HG02623 (cell line): ENCODE measurements around the gene FUNDC1.
A peak's percentile ranks its signal among the peaks of the same experiment; 100 is the strongest.
"Not testable (repeated sequence)": the region's sequence is repeated elsewhere in the genome, so short reads cannot be mapped to it uniquely, and the experiment has no call there.

Source experiments
- ATAC-seq: cut with Tn5 transposase; IDR thresholded peaks from one replicate; pipeline ENCODE4 v1.9.1; 2021; ENCODE audit warnings: moderate library complexity; ENCODE audit not compliant: unreplicated experiment

The FUNDC1 gene, protein sequence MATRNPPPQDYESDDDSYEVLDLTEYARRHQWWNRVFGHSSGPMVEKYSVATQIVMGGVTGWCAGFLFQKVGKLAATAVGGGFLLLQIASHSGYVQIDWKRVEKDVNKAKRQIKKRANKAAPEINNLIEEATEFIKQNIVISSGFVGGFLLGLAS

DNA sequence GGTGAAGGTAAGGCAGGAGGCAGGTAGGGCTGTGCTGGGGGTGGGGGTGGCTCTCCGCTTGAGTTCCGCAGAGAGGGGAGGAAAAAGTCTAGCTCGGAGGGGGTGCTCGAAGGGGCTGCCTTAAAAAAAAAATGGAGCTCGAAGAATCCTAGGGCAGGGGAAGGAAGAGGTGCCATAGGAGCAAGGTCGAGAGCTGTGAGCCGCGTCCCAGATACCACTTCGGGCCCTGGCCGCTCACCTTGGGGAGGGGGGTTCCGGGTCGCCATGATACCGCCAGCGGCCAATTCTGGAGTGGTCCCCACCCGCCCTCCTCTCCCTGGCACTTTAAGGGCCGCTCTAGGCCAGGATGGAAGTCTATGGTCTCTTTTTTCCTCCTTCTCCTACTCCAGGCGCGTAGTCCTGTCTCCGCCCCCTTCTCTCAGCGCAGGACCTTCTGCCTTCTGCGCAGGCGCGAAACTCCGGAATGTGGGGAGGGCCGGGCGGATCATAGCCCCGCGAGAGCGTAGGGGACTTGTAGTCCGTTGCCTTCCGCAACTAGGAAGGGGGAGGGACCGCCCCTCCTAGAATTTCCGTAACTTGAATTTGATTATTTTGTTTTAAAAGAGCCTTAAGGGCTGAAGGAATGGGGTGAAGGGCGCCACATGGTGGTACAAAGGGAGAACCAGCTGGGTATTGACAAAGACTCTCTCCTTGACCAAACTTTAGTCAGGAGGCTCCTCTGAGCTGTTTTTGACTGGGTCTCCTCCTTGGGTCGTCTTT lies at the start of gene FUNDC1:
Gene FUNDC1, minus strand, starts transcription at position 293 of the 759 bp plus-strand sequence. Its CDS starts 27 bp downstream, at position 266.
- ATAC-seq, result peak; percentile 98

GRCh38 chrX:44585866-44586265 lies 43.2 kb upstream of the FUNDC1 start:
- ATAC-seq, result no peak

DNA sequence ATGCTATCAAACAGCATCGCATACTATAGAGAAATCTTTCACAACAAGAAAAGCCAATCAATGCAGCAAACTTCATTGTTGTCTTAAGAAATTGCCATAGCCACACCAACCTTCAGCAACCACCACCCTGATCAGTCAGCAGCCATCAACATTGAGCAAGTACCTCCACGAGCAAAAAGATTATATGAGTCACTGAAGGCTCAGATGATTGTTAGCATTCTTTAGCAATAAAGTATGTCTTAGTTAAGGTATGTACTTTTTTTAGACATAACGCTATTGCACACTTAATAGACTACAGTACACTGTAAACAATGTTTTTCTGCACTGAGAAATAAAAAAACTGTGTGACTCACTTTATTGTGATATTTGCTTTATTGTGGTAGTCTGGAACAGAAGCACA lies 37.8 kb upstream of the FUNDC1 start:
- ATAC-seq, result no peak

DNA sequence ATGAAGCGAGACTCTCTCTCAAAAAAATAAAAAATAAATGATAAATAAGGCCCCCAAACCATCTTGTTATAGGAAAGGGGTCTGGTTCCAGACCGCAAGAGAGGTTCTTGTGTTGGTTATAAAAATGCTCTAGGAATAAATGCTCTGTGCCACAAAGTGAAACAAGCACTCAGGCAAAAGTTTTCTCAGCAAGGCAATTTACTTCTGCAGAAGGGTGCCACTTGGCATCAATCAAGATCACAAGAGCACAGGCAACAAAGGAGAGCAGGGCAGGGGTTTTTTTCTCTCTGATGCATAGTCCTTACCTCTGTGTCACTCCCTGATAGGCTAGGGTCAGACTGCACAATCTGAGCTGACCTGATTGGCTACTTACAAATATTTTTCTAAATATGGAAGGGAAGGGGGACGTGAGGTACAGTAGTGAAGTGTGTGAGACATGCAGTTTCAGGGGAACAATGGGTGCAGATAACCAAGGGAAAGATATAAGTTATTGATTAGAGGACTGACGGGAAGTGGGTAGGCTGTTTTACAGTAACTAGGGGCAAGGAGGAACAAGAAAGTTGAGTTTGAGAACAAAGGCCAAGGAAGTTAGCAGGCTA lies 29.8 kb upstream of the FUNDC1 start:
- no peak for ATAC-seq

- ATAC-seq, result no peak
Measured at GRCh38 chrX:44570522-44570921, 27.9 kb upstream of the FUNDC1 start.

DNA sequence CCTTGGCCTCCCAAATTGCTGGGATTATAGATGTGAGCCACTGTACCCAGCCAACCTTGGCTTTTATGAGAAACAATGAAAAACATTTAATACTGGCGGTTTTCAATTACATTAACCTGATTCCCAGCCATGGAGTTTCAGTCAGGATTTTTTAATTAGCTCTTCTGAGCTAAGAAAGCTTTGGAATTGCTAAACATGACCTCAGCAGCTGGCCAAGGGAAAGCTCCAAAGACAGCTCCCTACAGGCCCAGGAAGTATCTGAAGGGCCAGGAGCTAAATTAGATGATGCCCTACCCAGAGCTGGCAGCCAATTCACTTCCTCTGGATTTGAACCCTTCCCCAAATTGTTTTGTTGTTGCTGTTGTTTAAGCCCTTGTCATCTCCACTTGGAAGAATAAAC lies 26.5 kb upstream of the FUNDC1 start:
- ATAC-seq, result no peak

DNA sequence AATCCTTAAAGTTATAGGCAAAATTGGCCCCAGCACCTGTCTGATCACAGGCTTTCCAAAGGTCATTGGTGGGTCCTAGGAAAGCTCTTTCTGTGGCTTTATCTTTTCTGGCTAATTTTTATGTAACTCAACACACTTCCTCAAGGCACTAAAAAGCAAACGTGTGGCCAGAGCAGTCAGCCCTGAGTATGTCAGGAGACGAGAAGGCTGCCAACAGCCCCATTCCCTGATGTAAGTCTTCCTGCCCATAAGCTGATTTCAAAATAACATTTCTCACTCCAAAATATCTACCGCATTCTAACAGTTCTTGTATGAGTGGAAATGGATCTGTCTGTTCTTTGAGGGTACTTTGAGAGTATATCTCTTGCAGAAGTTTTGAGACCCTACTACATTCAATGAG lies 25.5 kb upstream of the FUNDC1 start:
- no peak for ATAC-seq

- not testable (repeated sequence) for ATAC-seq
Measured at GRCh38 chrX:44561896-44562295, 19.2 kb upstream of the FUNDC1 start.

GRCh38 chrX:44550563-44550962 lies 7.9 kb upstream of the FUNDC1 start:
- ATAC-seq, result no peak

GRCh38 chrX:44545454-44545853 lies 2.8 kb upstream of the FUNDC1 start:
- ATAC-seq, result not testable (repeated sequence)

DNA sequence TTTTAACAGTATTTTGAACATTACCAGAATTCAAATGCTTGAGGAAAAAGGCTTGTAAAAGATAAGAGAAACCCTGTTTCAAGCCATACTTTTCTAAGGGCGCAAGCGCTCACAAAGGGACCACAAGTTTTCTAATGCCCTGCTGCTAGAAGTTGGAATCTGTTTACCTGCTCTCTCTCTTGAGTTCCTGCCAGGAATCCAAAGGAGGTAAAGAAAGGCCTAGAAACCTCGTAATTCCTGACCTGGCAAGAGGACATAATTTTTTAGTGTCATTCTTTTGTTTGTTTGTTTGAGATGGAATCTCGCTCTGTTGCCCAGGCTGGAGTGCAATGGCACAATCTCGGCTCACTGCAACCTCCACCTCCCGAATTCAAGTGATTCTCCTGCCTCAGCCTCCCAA lies 1.4 kb upstream of the FUNDC1 start:
- ATAC-seq, result no peak

GRCh38 chrX:44536198-44536597 lies 6.5 kb downstream of the FUNDC1 start:
- ATAC-seq, result no peak

DNA sequence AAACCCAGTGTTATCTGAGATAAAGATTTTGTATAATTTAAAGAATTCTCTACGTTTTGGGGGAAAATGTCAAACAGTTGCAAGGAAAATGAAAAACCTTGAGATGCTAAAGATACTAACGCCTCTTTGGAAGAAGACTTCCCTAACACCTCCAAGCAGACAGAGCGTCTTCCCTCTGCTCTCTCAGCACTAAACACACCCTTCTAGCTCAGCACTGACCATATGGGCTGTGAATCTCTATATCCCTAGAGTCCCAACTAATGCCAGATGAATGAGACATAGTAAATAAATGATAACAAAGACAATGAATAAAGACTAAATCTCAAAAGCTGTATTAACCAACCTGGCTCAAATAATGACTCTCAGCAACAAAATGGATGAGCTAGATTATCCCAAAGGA lies 13.3 kb downstream of the FUNDC1 start:
- no peak for ATAC-seq

GRCh38 chrX:44514272-44514671 lies 28.4 kb downstream of the FUNDC1 start:
- no peak for ATAC-seq

DNA sequence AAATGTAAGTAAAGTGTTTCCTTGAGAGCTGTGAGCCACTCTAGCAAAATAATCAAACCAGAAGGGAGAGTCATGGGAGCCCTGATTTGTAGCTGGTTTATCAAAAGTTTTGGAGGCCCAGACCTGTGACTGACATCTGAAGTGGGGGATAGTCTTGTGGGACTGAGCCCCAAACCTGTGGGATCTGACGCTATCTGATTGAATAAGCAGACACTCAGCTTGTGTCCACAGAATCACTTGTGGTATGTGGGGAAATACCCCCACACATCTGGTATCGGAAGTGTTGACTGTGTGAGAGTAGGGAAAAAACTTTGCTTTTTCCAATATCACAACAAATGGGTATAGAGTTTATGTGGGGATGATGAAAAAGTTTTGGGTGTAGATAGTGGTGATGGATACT lies 35.4 kb downstream of the FUNDC1 start:
- no peak for ATAC-seq

DNA sequence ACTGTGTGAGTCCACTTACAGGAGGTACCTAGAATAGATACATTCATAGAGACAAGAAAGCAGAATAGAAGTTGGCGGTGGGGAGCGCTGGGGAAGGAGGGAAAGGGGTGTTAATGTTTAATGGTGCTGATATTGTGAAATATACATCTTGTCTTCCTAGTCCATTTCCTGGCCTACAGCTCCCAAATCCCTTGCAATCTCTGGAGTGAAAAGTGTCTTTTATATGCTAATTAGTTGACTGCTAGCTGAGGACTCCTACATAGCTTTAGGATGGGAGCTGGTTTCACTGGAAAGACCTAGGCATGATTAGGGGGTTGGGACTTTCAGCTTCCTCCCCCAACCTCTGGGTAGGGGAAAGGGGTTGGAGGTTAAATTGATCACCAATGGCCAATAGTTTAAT lies 36.0 kb downstream of the FUNDC1 start:
- ATAC-seq, result no peak

- no peak for ATAC-seq
Measured at GRCh38 chrX:44503560-44503959, 39.1 kb downstream of the FUNDC1 start.

DNA sequence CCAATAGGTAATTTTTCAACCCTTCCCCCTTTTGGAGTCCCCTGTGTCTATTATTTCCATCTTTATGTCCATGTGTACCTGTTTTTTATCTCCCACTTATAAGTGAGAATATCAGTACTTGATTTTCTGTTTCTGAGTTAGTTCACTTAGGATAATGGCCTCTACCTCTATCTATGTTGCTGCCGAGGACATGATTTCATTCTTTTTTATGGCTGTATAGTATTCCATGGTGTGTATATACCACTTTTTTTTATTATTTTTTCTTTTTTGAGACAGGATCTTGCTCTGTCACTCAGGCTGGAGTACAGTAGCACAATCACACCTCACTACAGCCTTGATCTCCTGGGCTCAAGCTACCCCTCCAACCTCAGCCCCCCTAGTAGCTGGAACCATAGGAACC lies 47.6 kb downstream of the FUNDC1 start:
- ATAC-seq, result no peak

GRCh38 chrX:44494357-44494756 lies 48.3 kb downstream of the FUNDC1 start:
- ATAC-seq, result no peak

DNA sequence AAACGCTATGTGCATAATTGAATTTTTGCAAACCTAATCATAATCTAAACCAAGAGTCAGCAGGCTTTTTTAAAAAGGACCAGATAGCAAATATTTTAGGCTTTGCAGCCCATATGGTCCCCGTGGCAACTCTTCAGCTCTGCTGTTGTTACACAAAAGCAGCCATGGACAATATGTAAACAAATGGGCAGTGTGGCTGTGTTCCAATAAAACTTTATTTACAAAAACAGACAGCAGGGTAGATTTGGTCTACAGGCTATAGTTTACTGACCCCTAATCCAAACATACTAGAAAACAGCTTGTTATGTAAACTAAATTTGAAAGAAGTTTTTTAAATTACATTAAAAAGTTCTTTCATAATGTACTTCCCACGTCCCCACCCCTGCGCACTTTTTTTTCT lies 53.1 kb downstream of the FUNDC1 start:
- ATAC-seq, result no peak

DNA sequence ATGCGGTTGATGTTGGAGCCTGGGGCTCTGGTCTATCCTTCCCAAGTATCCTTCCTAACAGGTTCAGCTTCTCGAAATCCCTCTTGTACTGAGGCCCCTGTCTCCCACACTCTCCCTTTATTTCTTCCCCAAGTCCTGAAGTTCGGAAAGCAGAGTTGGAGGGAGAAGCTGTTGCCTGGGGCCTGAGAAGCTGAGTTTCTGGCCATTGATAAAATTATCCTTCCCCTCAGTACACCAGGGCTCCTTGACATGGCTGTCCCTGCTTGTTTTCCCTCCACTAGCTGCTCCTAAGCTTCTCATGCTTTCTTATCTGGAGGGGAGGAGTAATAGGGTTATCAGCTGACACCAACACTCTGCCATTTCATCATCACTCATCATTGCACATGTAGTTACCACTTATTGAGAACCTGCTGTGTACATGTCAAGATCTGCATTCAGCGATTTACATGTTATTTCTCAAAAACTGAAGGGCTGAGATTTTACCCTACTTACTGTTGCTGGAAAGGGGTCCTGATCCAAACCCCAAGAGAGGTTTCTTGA lies 58.0 kb downstream of the FUNDC1 start:
- ATAC-seq, result no peak

- ATAC-seq, result no peak
Measured at GRCh38 chrX:44483965-44484606, 58.6 kb downstream of the FUNDC1 start.
